Measurements from ENCODE around the gene ABCC4.

DNA sequence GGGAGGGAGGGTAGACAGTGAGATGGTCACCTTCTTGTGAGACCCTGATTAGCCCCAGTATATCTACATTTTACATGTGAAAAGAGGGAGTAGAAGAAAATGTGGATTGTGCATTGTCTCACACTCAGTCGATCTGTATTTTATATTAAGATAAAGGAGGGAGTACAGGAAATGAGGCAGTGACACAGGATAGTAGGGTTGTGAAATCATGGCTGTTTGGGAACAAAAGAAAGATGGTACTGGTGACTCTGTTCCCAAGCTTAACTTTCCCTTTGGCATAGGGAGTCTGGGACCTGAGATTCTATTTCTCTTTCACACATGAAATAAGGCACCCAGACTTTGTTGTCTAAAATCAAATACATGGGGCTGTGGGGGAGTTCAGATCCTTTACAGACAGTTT lies 194.7 kb downstream of the ABCC4 start:
- TF ChIP-seq, protein P1, sequence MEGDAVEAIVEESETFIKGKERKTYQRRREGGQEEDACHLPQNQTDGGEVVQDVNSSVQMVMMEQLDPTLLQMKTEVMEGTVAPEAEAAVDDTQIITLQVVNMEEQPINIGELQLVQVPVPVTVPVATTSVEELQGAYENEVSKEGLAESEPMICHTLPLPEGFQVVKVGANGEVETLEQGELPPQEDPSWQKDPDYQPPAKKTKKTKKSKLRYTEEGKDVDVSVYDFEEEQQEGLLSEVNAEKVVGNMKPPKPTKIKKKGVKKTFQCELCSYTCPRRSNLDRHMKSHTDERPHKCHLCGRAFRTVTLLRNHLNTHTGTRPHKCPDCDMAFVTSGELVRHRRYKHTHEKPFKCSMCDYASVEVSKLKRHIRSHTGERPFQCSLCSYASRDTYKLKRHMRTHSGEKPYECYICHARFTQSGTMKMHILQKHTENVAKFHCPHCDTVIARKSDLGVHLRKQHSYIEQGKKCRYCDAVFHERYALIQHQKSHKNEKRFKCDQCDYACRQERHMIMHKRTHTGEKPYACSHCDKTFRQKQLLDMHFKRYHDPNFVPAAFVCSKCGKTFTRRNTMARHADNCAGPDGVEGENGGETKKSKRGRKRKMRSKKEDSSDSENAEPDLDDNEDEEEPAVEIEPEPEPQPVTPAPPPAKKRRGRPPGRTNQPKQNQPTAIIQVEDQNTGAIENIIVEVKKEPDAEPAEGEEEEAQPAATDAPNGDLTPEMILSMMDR (conservative IDR thresholded peaks at IDR 0.05; ENCODE audit: low read depth in 2 of 2): no peak
- TF ChIP-seq EZH2 (IDR thresholded peaks at IDR 0.05; ENCODE audit: low read depth, unreplicated experiment) (no peak), POLR2AphosphoS5 (IDR thresholded peaks at IDR 0.05; ENCODE audit: low read depth) (no peak), JUNB (IDR thresholded peaks at IDR 0.05; ENCODE audit: unreplicated experiment) (no peak)
- TF ChIP-seq, protein P2, sequence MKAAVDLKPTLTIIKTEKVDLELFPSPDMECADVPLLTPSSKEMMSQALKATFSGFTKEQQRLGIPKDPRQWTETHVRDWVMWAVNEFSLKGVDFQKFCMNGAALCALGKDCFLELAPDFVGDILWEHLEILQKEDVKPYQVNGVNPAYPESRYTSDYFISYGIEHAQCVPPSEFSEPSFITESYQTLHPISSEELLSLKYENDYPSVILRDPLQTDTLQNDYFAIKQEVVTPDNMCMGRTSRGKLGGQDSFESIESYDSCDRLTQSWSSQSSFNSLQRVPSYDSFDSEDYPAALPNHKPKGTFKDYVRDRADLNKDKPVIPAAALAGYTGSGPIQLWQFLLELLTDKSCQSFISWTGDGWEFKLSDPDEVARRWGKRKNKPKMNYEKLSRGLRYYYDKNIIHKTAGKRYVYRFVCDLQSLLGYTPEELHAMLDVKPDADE (IDR thresholded peaks at IDR 0.05): no peak
